Stomach (tissue), 9 donors: ENCODE measurements around the gene PRDX1. TPM values are rescaled to one million over a fixed set of nuclear protein-coding genes. Genes with fewer than 3 reads are reported as not detected.

Experiments used
- DNase-seq, 2 donors: peaks; one replicate each; pipeline versions ENCODE4 v3.0.0 to v3.0.0-alpha.2; 2013 to 2019
- H3K27ac ChIP-seq, 5 donors: fragments of 200-600 bp in 4 of 5; sonication (generic) in 4 of 5; one replicate each; pipeline ENCODE4 v1.5.1; 2013 to 2019; ENCODE audit warnings: mild to moderate bottlenecking in 1 of 5, moderate library complexity in 1 of 5
- H3K27me3 ChIP-seq, 3 donors: fragments of 200-600 bp; sonication (generic); one replicate each; pipeline ENCODE4 v1.5.1; 2017 to 2019; ENCODE audit warnings: mixed run types in 1 of 3
- H3K36me3 ChIP-seq, 4 donors: fragments of 200-600 bp; sonication (generic); 1 replicate in 3 of 4; 2 replicates in 1 of 4; pipeline ENCODE4 v1.5.1; 2016 to 2019
- H3K4me1 ChIP-seq, 4 donors: fragments of 200-600 bp; sonication (generic); one replicate each; pipeline ENCODE4 v1.5.1; 2016 to 2019
- H3K4me3 ChIP-seq, 4 donors: fragments of 200-600 bp; sonication (generic) in 3 of 4; one replicate each; pipeline ENCODE4 v1.5.1; 2016 to 2019; ENCODE audit warnings: mild to moderate bottlenecking in 1 of 4
- H3K9me3 ChIP-seq, 4 donors: fragments of 200-600 bp; sonication (generic); one replicate each; pipeline ENCODE4 v1.5.1; 2016 to 2019
- EP300 ChIP-seq: sonication (generic); formaldehyde crosslinking; IDR thresholded peaks from one replicate; pipeline ENCODE4 v1.6.1; 2017; ENCODE audit warnings: antibody characterized with exemption
- POLR2A ChIP-seq, 4 donors: fragments of 450-650 bp; IDR thresholded peaks; one replicate each; pipeline ENCODE4 v1.6.1; 2016; ENCODE audit warnings: antibody characterized with exemption in 4 of 4, control low read depth in 2 of 4, mild to moderate bottlenecking in 1 of 4, moderate library complexity in 1 of 4
- POLR2AphosphoS5 ChIP-seq, 3 donors: sonication (generic); formaldehyde crosslinking; IDR thresholded peaks; one replicate each; pipeline ENCODE4 v1.6.1; 2016; ENCODE audit warnings: antibody characterized with exemption in 3 of 3
- WGBS, 5 donors: extraction: QIAGEN DNeasy Blood & Tissue Kit in 3 of 5; methylation state at CpG; one replicate each; pipeline versions ENCODE4 v1.1.5 to v1.1.7; 2013 to 2018; 5-methylcytosine and 5-hydroxymethylcytosine counted together
- intact Hi-C: fragments of 100-400 bp; cut with DNase I; formaldehyde crosslinking; loops from one replicate; pipeline ENCODE4 v1.15.1; 2023; ENCODE audit warnings: low total_unique reads
- polyA plus RNA-seq, 3 donors: library from polyadenylated mRNA; stranded (reverse); fragments of 200-250 nt; gene quantifications; one replicate each; pipeline ENCODE4 v1.2.3, GENCODE V29; 2013
- total RNA-seq, 5 donors: library from RNA; depleted of rRNA; stranded (reverse); fragments of >200 nt; gene quantifications; one replicate each; pipeline versions ENCODE4 v1.1.0 to v1.2.3, GENCODE V29; 2014 to 2016
- TF ChIP-seq, protein P1 (sequence below), 7 experiments: fragments of 450-650 bp in 4 of 7; fragments of 200-600 bp in 3 of 7; sonication (generic) in 3 of 7; IDR thresholded peaks; one replicate each; pipeline ENCODE4 v1.5.1; 2016 to 2019; ENCODE audit warnings: antibody characterized with exemption in 7 of 7, control low read depth in 2 of 7, mild to moderate bottlenecking in 1 of 7
- donor health status: healthy with polysubstance abuse.
- donor health status: Bipolar disorder and iron deficiency.
- donor health status: healthy.

Gene PRDX1
- total and polyA plus RNA-seq, 8 donors, result 77.6 to 892 (median 323) TPM

GRCh38 chr1:45493116-45493697, 28.5 kb downstream of the PRDX1 start:
- DNase-seq, result peak; percentile 56 to 85
- no peaks in the 10 kb centered on the region for H3K9me3 ChIP-seq
- no peak for TF ChIP-seq EP300
- TF ChIP-seq, protein P1, sequence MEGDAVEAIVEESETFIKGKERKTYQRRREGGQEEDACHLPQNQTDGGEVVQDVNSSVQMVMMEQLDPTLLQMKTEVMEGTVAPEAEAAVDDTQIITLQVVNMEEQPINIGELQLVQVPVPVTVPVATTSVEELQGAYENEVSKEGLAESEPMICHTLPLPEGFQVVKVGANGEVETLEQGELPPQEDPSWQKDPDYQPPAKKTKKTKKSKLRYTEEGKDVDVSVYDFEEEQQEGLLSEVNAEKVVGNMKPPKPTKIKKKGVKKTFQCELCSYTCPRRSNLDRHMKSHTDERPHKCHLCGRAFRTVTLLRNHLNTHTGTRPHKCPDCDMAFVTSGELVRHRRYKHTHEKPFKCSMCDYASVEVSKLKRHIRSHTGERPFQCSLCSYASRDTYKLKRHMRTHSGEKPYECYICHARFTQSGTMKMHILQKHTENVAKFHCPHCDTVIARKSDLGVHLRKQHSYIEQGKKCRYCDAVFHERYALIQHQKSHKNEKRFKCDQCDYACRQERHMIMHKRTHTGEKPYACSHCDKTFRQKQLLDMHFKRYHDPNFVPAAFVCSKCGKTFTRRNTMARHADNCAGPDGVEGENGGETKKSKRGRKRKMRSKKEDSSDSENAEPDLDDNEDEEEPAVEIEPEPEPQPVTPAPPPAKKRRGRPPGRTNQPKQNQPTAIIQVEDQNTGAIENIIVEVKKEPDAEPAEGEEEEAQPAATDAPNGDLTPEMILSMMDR (IDR thresholded peaks at IDR 0.05), result peak in 4 of 7 experiments; percentile 18 to 79 (median 59)
- intact Hi-C loops, result loop anchor here (5.0 to 10.0 kb wide), 2 partner anchors 136 to 478 kb away; partner anchors contain the start of genes HECTD3 and UROD
- peaks cover 0 to 6% (median 0%) of the 10 kb centered on the region in 4 donors for H3K36me3 ChIP-seq
- H3K4me3 ChIP-seq, result no peak overlapping the region
- peaks cover 0 to 28% (median 15%) of the 10 kb centered on the region in 4 donors for H3K4me1 ChIP-seq
- 61 to 89% (median 73%) methylated on average over 2 of the region's 2 CpGs for WGBS, 5 donors
- no peaks in the 10 kb centered on the region for H3K27me3 ChIP-seq
- H3K27ac ChIP-seq, result no peak overlapping the region

GRCh38 chr1:45492691-45493090, 29.0 kb downstream of the PRDX1 start:
- Histone ChIP-seq H3K27ac (no peak overlapping the region), H3K27me3 (no peaks in the 10 kb centered on the region), H3K4me1 (peaks cover 0 to 28% (median 15%) of the 10 kb centered on the region in 4 donors), H3K9me3 (no peaks in the 10 kb centered on the region), H3K36me3 (peaks cover 0 to 6% (median 0%) of the 10 kb centered on the region in 4 donors), H3K4me3 (no peak overlapping the region)
- 82 to 100% (median 93%) methylated on average over 3 of the region's 3 CpGs for WGBS, 5 donors
- DNase-seq, result no peak
- TF ChIP-seq POLR2AphosphoS5 (IDR thresholded peaks at IDR 0.05), result no peak
- no peak for TF ChIP-seq POLR2A (IDR thresholded peaks at IDR 0.05)
- TF ChIP-seq, protein P1 (IDR thresholded peaks at IDR 0.05), result no peak
- no peak for TF ChIP-seq EP300
- intact Hi-C loops, result loop anchor here (5.0 to 10.0 kb wide), 2 partner anchors 135 to 478 kb away; partner anchors contain the start of genes HECTD3 and UROD

DNA sequence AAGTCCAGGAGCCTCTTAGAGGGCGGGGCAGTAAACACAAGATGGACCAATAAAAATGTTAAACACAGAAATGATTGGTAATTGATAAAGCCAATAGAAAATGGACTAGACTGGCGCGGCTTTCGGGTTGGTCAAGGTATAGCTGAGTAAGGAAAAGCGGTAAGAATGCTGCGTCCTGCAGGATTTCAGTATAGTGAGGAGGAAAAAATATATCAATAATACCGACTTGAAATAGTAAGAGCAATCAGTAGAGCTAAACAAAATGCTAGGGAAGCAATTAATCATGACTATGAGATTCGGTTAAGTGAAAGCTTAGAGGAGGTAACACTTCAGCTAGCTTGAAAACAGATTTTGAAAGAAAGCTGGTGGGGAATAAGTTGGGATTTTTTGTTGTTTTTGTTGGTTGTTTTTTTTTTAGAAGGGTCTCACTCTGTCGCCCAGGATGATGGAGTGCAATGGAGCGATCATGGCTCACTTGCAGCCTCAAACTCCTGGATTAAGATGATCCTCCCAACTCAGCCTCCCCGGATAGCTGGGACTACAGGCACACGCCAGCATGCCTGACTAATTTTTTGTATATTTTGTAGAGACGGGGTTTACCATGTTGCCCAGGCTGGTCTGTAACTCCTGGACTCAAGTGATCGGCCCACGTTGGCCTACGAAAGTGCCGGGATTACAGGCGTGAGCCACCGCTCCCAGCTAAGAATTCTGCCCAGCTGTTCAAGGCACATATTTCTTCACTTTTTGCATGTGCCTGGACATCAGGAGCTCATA, 30.0 kb downstream of the PRDX1 start:
- Histone ChIP-seq H3K4me1 (peaks cover 0 to 28% (median 15%) of the 10 kb centered on the region in 4 donors), H3K27ac (peak overlapping the region in 4 of 5 donors; percentile 4 to 88 (median 85)), H3K9me3 (no peaks in the 10 kb centered on the region), H3K36me3 (peaks cover 0 to 6% (median 0%) of the 10 kb centered on the region in 4 donors), H3K27me3 (no peaks in the 10 kb centered on the region), H3K4me3 (peak overlapping the region; percentile 76 to 95 (median 88))
- no peak for DNase-seq
- WGBS, 5 donors, result 47 to 52% (median 50%) methylated on average over 19 of the region's 19 CpGs
- intact Hi-C loops, result loop anchor here (5.0 to 10.0 kb wide), 2 partner anchors 134 to 477 kb away; partner anchors contain the start of genes HECTD3 and UROD
- TF ChIP-seq, protein P1 (IDR thresholded peaks at IDR 0.05), result no peak
- TF ChIP-seq POLR2AphosphoS5 (IDR thresholded peaks at IDR 0.05), result no peak
- TF ChIP-seq EP300, result no peak
- TF ChIP-seq POLR2A (IDR thresholded peaks at IDR 0.05), result no peak
